ENCODE results near the gene ZNF70.

ZNF70 gene

GRCh38 chr22:23779731-23780130 is 28.8 kb upstream of the ZNF70 start:
- FAIRE-seq (no peak), DNase-seq (ENCODE audit: low spot score) (no peak)

- FAIRE-seq (no peak), DNase-seq (ENCODE audit: low spot score) (no peak)
These were observed 28.2 kb upstream of the ZNF70 start for GRCh38 chr22:23779083-23779482.

- FAIRE-seq (no peak), DNase-seq (ENCODE audit: low spot score) (no peak)
These were observed 27.6 kb upstream of the ZNF70 start for GRCh38 chr22:23778577-23778900.

- FAIRE-seq (no peak), DNase-seq (ENCODE audit: low spot score) (no peak)
These were observed 27.1 kb upstream of the ZNF70 start for GRCh38 chr22:23777776-23778576.

GRCh38 chr22:23775779-23776375 is 25.0 kb upstream of the ZNF70 start:
- DNase-seq (ENCODE audit: low spot score) (no peak), FAIRE-seq (no peak)

GRCh38 chr22:23774922-23775436 is 24.1 kb upstream of the ZNF70 start:
- FAIRE-seq, result no peak
- DNase-seq (ENCODE audit: low spot score), result no peak

GRCh38 chr22:23774114-23774921 is 23.4 kb upstream of the ZNF70 start:
- no peak for FAIRE-seq
- no peak for DNase-seq (ENCODE audit: low spot score)

- DNase-seq (ENCODE audit: low spot score) (no peak), FAIRE-seq (no peak)
These were observed 22.7 kb upstream of the ZNF70 start for GRCh38 chr22:23773483-23774113.

GRCh38 chr22:23772649-23773473 is 21.9 kb upstream of the ZNF70 start, which contains the start of gene MMP11:
Gene MMP11 (plus strand): TSS chr22:23772849. CDS start chr22:23772871, 22 bp downstream.
- FAIRE-seq, result no peak
- no peak for DNase-seq (ENCODE audit: low spot score)

GRCh38 chr22:23772315-23772648 is 21.4 kb upstream of the ZNF70 start:
- FAIRE-seq (no peak), DNase-seq (ENCODE audit: low spot score) (no peak)

- DNase-seq (ENCODE audit: low spot score) (no peak), FAIRE-seq (no peak)
These were observed 18.5 kb upstream of the ZNF70 start for GRCh38 chr22:23769321-23769965.

- FAIRE-seq, result no peak
- DNase-seq (ENCODE audit: low spot score), result no peak
These were observed 17.0 kb upstream of the ZNF70 start, which contains the start of gene CHCHD10 for GRCh38 chr22:23767673-23768548. Gene CHCHD10 (minus strand): TSS chr22:23767972. CDS start chr22:23767874, 98 bp downstream.

GRCh38 chr22:23767303-23767672 is 16.4 kb upstream of the ZNF70 start:
- FAIRE-seq, result no peak
- DNase-seq (ENCODE audit: low spot score), result no peak

GRCh38 chr22:23764899-23765881 is 14.3 kb upstream of the ZNF70 start:
- no peak for FAIRE-seq

GRCh38 chr22:23763954-23764353 is 13.0 kb upstream of the ZNF70 start:
- no peak for FAIRE-seq
- DNase-seq (ENCODE audit: low spot score), result no peak

More at GRCh38 chr22:23764899-23765881, 14.3 kb upstream of the ZNF70 start:
- no peak for DNase-seq (ENCODE audit: low spot score)

- FAIRE-seq (no peak), DNase-seq (ENCODE audit: low spot score) (no peak)
These were observed 12.7 kb upstream of the ZNF70 start for GRCh38 chr22:23763579-23763945.

- FAIRE-seq (no peak), DNase-seq (ENCODE audit: low spot score) (no peak)
These were observed 12.1 kb upstream of the ZNF70 start, which contains the start of gene C22orf15 for GRCh38 chr22:23762842-23763578. Gene C22orf15 (plus strand): TSS chr22:23762990. CDS start chr22:23763307, 317 bp downstream.

All from RCC 7860 (cell line).